Tibial nerve (tissue), 4 donors: ENCODE data around the gene CDH4.

ENCODE experiments used
- EP300 ChIP-seq, 2 donors: sonication (generic); formaldehyde crosslinking; IDR thresholded peaks; one replicate each; pipeline ENCODE4 v1.6.1; 2017; ENCODE audit warnings: antibody characterized with exemption in 2 of 2, mild to moderate bottlenecking in 1 of 2
- POLR2A ChIP-seq, 2 donors: fragments of 450-650 bp; IDR thresholded peaks; one replicate each; pipeline ENCODE4 v1.6.1; 2017; ENCODE audit warnings: antibody characterized with exemption in 2 of 2, mild to moderate bottlenecking in 2 of 2, moderate library complexity in 2 of 2
- TF ChIP-seq, protein P1 (sequence below), 5 experiments: fragments of 200-600 bp in 3 of 5; fragments of 450-650 bp in 2 of 5; sonication (generic) in 3 of 5; IDR thresholded peaks; one replicate each; pipeline ENCODE4 v1.5.1; 2016 to 2019; ENCODE audit warnings: antibody characterized with exemption in 5 of 5, mild to moderate bottlenecking in 3 of 5, moderate library complexity in 2 of 5

DNA sequence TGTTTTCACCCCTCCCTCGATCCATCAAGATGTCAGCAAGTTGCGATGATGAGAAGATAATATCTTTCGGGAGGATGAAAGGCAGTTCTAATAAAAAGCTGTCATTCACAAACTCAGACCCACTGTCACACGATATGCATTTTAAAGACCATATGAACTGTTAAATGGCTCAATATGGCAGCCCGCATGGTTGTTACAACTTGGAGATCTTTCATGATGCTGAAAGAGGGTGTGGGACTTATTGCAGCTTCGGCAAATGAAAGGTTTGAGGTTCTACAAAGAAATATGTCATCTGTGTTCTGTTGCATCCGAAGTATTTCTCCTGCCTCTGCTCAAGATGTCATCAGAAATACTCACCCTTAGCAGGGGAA, 128.5 kb downstream of the CDH4 start:
- TF ChIP-seq, protein P1, sequence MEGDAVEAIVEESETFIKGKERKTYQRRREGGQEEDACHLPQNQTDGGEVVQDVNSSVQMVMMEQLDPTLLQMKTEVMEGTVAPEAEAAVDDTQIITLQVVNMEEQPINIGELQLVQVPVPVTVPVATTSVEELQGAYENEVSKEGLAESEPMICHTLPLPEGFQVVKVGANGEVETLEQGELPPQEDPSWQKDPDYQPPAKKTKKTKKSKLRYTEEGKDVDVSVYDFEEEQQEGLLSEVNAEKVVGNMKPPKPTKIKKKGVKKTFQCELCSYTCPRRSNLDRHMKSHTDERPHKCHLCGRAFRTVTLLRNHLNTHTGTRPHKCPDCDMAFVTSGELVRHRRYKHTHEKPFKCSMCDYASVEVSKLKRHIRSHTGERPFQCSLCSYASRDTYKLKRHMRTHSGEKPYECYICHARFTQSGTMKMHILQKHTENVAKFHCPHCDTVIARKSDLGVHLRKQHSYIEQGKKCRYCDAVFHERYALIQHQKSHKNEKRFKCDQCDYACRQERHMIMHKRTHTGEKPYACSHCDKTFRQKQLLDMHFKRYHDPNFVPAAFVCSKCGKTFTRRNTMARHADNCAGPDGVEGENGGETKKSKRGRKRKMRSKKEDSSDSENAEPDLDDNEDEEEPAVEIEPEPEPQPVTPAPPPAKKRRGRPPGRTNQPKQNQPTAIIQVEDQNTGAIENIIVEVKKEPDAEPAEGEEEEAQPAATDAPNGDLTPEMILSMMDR (IDR thresholded peaks at IDR 0.05) = no peak
- TF ChIP-seq POLR2A (IDR thresholded peaks at IDR 0.05) (no peak), EP300 (IDR thresholded peaks at IDR 0.05) (no peak)
